GM23338 (cell line): ENCODE data around the gene FYN. TPM values are rescaled to one million over a fixed set of nuclear protein-coding genes. Genes with fewer than 3 reads are reported as not detected.

Experiments
- ATAC-seq: fragments of 200-7000 bp; cut with Tn5 transposase; 3 replicates; pipeline ENCODE4 v1.9.1; 2020
- DNase-seq: peaks from one replicate; pipeline ENCODE4 v3.0.0-alpha.2; 2015; ENCODE audit warnings: low spot score
- H2AFZ ChIP-seq: fragments of 200-600 bp; sonication (generic); 2 replicates; pipeline ENCODE4 v1.8.0; 2016; ENCODE audit warnings: antibody characterized with exemption, mild to moderate bottlenecking, moderate library complexity
- H3F3A ChIP-seq: fragments of 200-600 bp; sonication (generic); replicated peaks from 2 replicates; pipeline ENCODE4 v1.8.0; 2017; ENCODE audit warnings: antibody characterized with exemption, mixed run types, low read depth
- H3K27ac ChIP-seq: fragments of 200-600 bp; sonication (generic); 2 replicates; pipeline ENCODE4 v1.6.1; 2016; ENCODE audit warnings: low read depth
- H3K27me3 ChIP-seq: fragments of 200-600 bp; sonication (generic); 2 replicates; pipeline ENCODE4 v1.8.0; 2016; ENCODE audit warnings: mild to moderate bottlenecking, mixed run types, moderate library complexity; ENCODE audit not compliant: insufficient read depth
- H3K36me3 ChIP-seq: fragments of 200-600 bp; sonication (generic); 2 replicates; pipeline ENCODE4 v1.8.0; 2016; ENCODE audit warnings: mild to moderate bottlenecking; ENCODE audit not compliant: insufficient read depth
- H3K4me1 ChIP-seq: fragments of 200-600 bp; sonication (generic); 2 replicates; pipeline ENCODE4 v1.8.0; 2016; ENCODE audit warnings: mild to moderate bottlenecking, moderate library complexity; ENCODE audit not compliant: insufficient read depth
- H3K4me2 ChIP-seq: fragments of 200-600 bp; sonication (generic); 2 replicates; pipeline ENCODE4 v1.7.1; 2017; ENCODE audit warnings: mixed run types
- H3K4me3 ChIP-seq: fragments of 200-600 bp; sonication (generic); 2 replicates; pipeline ENCODE4 v1.6.1; 2016; ENCODE audit warnings: mixed run types
- H3K79me2 ChIP-seq: fragments of 200-600 bp; sonication (generic); replicated peaks from 2 replicates; pipeline ENCODE4 v1.8.0; 2017; ENCODE audit warnings: mild to moderate bottlenecking; ENCODE audit not compliant: insufficient read depth
- H3K9me2 ChIP-seq: fragments of 200-600 bp; sonication (generic); 2 replicates; pipeline ENCODE4 v1.8.0; 2017; ENCODE audit not compliant: insufficient read depth
- H4K20me1 ChIP-seq: fragments of 200-600 bp; sonication (generic); replicated peaks from 2 replicates; pipeline ENCODE4 v1.8.0; 2017; ENCODE audit warnings: mild to moderate bottlenecking; ENCODE audit not compliant: insufficient read depth
- H3K27ac Mint-ChIP-seq: 2 replicates; pipeline ENCODE4 v1.8.0; 2020; ENCODE audit warnings: inconsistent platforms, mild to moderate bottlenecking, moderate library complexity, mixed read lengths
- H3K27me3 Mint-ChIP-seq: 3 replicates; pipeline ENCODE4 v1.8.0; 2022; ENCODE audit warnings: low read depth, mild to moderate bottlenecking, moderate library complexity, mixed read lengths, inconsistent platforms; ENCODE audit not compliant: insufficient read depth, poor library complexity
- H3K36me3 Mint-ChIP-seq: 3 replicates; pipeline ENCODE4 v1.8.0; 2021; ENCODE audit warnings: low read depth, mild to moderate bottlenecking, inconsistent platforms, moderate library complexity, mixed read lengths
- H3K4me1 Mint-ChIP-seq: 3 replicates; pipeline ENCODE4 v1.8.0; 2020; ENCODE audit warnings: mild to moderate bottlenecking, inconsistent platforms, mixed read lengths
- H3K4me3 Mint-ChIP-seq: 3 replicates; pipeline ENCODE4 v1.8.0; 2021; ENCODE audit warnings: moderate library complexity, mild to moderate bottlenecking, inconsistent platforms, mixed read lengths
- H3K9me3 Mint-ChIP-seq: 3 replicates; pipeline ENCODE4 v1.8.0; 2020; ENCODE audit warnings: moderate library complexity, mild to moderate bottlenecking, inconsistent platforms, mixed read lengths
- CREB1 ChIP-seq: fragments of 250-450 bp; sonication (Bioruptor Pico); IDR thresholded peaks from 2 replicates; pipeline ENCODE4 v1.5.0; 2020; ENCODE audit warnings: low read depth, mild to moderate bottlenecking, moderate library complexity
- CTCF ChIP-seq, 2 experiments: fragments of 200-600 bp in 1 of 2; sonication (generic) in 1 of 2; conservative IDR thresholded peaks; 2 replicates each; pipeline versions ENCODE4 v1.5.1 to v1.6.1; 2016 to 2017; ENCODE audit warnings: antibody characterized with exemption in 2 of 2, low read depth in 2 of 2, mild to moderate bottlenecking in 2 of 2, moderate library complexity in 1 of 2
- ETS1 ChIP-seq: IDR thresholded peaks from 2 replicates; pipeline ENCODE4 v1.6.1; 2016; ENCODE audit warnings: antibody characterized with exemption
- EZH2 ChIP-seq: fragments of 200-600 bp; sonication (generic); IDR thresholded peaks from one replicate; pipeline ENCODE4 v1.8.0; 2017; ENCODE audit warnings: antibody characterized with exemption, mild to moderate bottlenecking, low read depth; ENCODE audit not compliant: unreplicated experiment
- EZH2phosphoT487 ChIP-seq: fragments of 200-600 bp; sonication (generic); IDR thresholded peaks from one replicate; pipeline ENCODE4 v1.8.1; 2018; ENCODE audit warnings: antibody characterized with exemption; ENCODE audit not compliant: unreplicated experiment
- JUNB ChIP-seq: IDR thresholded peaks from one replicate; pipeline ENCODE4 v1.6.1; 2016; ENCODE audit warnings: antibody characterized with exemption; ENCODE audit not compliant: unreplicated experiment
- NANOG ChIP-seq: IDR thresholded peaks from 2 replicates; pipeline ENCODE4 v1.6.1; 2016; ENCODE audit warnings: antibody characterized with exemption, borderline replicate concordance
- POLR2AphosphoS5 ChIP-seq: IDR thresholded peaks from 2 replicates; pipeline ENCODE4 v1.6.1; 2016; ENCODE audit warnings: antibody characterized with exemption, low read depth
- REST ChIP-seq: IDR thresholded peaks from one replicate; pipeline ENCODE4 v1.6.1; 2018; ENCODE audit warnings: antibody characterized with exemption; ENCODE audit not compliant: unreplicated experiment
- STAT1 ChIP-seq: IDR thresholded peaks from one replicate; pipeline ENCODE4 v1.6.1; 2016; ENCODE audit warnings: antibody characterized with exemption; ENCODE audit not compliant: unreplicated experiment
- ZNF114 ChIP-seq: fragments of 250-450 bp; sonication (Bioruptor Pico); IDR thresholded peaks from 2 replicates; pipeline ENCODE4 v1.5.0; 2020; ENCODE audit warnings: mild to moderate bottlenecking, moderate library complexity
- ZNF331 ChIP-seq: fragments of 250-450 bp; sonication (Bioruptor Pico); IDR thresholded peaks from 2 replicates; pipeline ENCODE4 v1.5.0; 2020; ENCODE audit warnings: low read depth, mild to moderate bottlenecking, moderate library complexity
- polyA plus RNA-seq: library from polyadenylated mRNA; unstranded; fragments of >200 nt; fragmentation: Nextera tagmentation; extraction: Ambion mirVana; gene quantifications from 2 replicates; pipeline ENCODE4 v1.2.1, GENCODE V29; 2016
- total RNA-seq: library from RNA; depleted of rRNA; stranded (reverse); fragments of >200 nt; shearing (Covaris generic); gene quantifications from 2 replicates; pipeline ENCODE4 v1.2.3, GENCODE V29; 2014

Gene FYN
- total and polyA plus RNA-seq, 2 experiments from 2014 or later, result 46.8 to 143 TPM

- no peak for TF ChIP-seq REST
- TF ChIP-seq EZH2, result no peak
- TF ChIP-seq ZNF331, result no peak
- TF ChIP-seq EZH2phosphoT487, result no peak
- no peak for TF ChIP-seq CTCF (conservative IDR thresholded peaks at IDR 0.05; ENCODE audit: low read depth in 2 of 2)
- no peak for TF ChIP-seq NANOG
- no peak for TF ChIP-seq JUNB
- TF ChIP-seq ETS1, result no peak
- TF ChIP-seq ZNF114 (CRISPR knock-in tag), result no peak
- no peak for TF ChIP-seq POLR2AphosphoS5
- TF ChIP-seq STAT1, result no peak
- TF ChIP-seq CREB1, result no peak
These were observed 221.8 kb downstream of the FYN start (continued) for GRCh38 chr6:111651185-111652034.

- H4K20me1 ChIP-seq, result no peaks in the 10 kb centered on the region
- no peak for ATAC-seq
- H3K79me2 ChIP-seq, result no peaks in the 10 kb centered on the region
- H3K9me3 Mint-ChIP-seq, result peaks cover 4% of the 10 kb centered on the region; the same call in 2 of the 3 replicates
- H3K36me3 Mint-ChIP-seq, result peaks cover 14% of the 10 kb centered on the region; the same call in 2 of the 3 replicates
- peaks cover 31% of the 10 kb centered on the region for H3K4me1 Mint-ChIP-seq
- no peaks in the 10 kb centered on the region for H3K27me3 ChIP-seq
- H3F3A ChIP-seq, result no peaks in the 10 kb centered on the region
- H2AFZ ChIP-seq, result no peak overlapping the region
- no peak overlapping the region for H3K4me2 ChIP-seq
- no peaks in the 10 kb centered on the region for H3K9me2 ChIP-seq
- peaks cover 23% of the 10 kb centered on the region for H3K4me1 ChIP-seq
- H3K36me3 ChIP-seq, result no peaks in the 10 kb centered on the region
- no peak for DNase-seq
- H3K27ac ChIP-seq, result no peak overlapping the region
- H3K4me3 ChIP-seq, result no peak overlapping the region
- H3K4me3 Mint-ChIP-seq, result no peak overlapping the region
- peaks cover 5% of the 10 kb centered on the region for H3K27me3 Mint-ChIP-seq
- no peak overlapping the region for H3K27ac Mint-ChIP-seq
- no peak for TF ChIP-seq CREB1
- no peak for TF ChIP-seq ZNF331
- no peak for TF ChIP-seq REST
- no peak for TF ChIP-seq EZH2
- no peak for TF ChIP-seq STAT1
- TF ChIP-seq ZNF114 (CRISPR knock-in tag), result no peak
- no peak for TF ChIP-seq CTCF (conservative IDR thresholded peaks at IDR 0.05; ENCODE audit: low read depth in 2 of 2)
- no peak for TF ChIP-seq ETS1
- TF ChIP-seq NANOG, result no peak
These were observed 223.2 kb downstream of the FYN start for GRCh38 chr6:111650049-111650448.
